Measurements from ENCODE around the gene SUGP1. TPM values are rescaled to one million over a fixed set of nuclear protein-coding genes. Genes with fewer than 3 reads are reported as not detected.

SUGP1 gene
- total RNA-seq, 1 donor from 2014 or later: 59.1 TPM

DNA sequence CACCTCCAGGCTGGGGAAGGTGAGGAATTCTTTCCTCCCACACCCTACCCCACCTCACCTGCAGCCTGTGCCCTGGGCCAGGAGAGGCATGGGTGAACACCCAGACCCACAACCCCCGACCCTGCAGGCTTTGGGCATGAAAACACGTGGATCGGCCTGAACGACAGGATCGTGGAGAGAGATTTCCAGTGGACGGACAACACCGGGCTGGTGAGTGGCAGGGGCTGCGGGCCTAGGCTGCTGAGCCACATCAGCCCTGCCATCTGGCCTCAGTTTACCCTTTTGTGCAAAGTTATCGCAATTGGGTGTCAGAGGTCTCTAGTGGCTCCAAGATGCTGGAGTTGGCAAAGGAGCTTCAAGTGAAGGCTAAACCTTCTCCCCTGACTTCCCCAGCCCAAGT is 79.8 kb downstream of the SUGP1 start:
- peaks cover 2% of the 10 kb centered on the region for H3K36me3 Mint-ChIP-seq (ENCODE audit: low read depth, unreplicated experiment)
- H3K27ac Mint-ChIP-seq (ENCODE audit: unreplicated experiment): no peak overlapping the region
- Histone ChIP-seq H3K36me3 (ENCODE audit: insufficient read depth, low read length) (no peaks in the 10 kb centered on the region), H4K20me1 (ENCODE audit: insufficient read depth, low read length) (no peaks in the 10 kb centered on the region), H3K4me1 (ENCODE audit: insufficient read depth, low read length) (no peaks in the 10 kb centered on the region), H3K27ac (ENCODE audit: low read depth, low read length) (no peak overlapping the region), H2AFZ (ENCODE audit: low read depth, low read length) (no peak overlapping the region), H3K9me3 (ENCODE audit: insufficient read depth, low read depth, low read length) (no peaks in the 10 kb centered on the region), H3K4me2 (ENCODE audit: low read length) (no peak overlapping the region), H3K79me2 (ENCODE audit: insufficient read depth, low read length) (no peaks in the 10 kb centered on the region), H3K27me3 (ENCODE audit: insufficient read depth, low read length) (no peaks in the 10 kb centered on the region), H3K4me3 (ENCODE audit: insufficient read depth, low read depth, low read length) (no peak overlapping the region), H3K9ac (ENCODE audit: low read length) (no peak overlapping the region)
- H3K4me3 Mint-ChIP-seq (ENCODE audit: unreplicated experiment): no peak overlapping the region
- no peaks in the 10 kb centered on the region for H3K4me1 Mint-ChIP-seq (ENCODE audit: low read depth, unreplicated experiment)
- no peak for DNase-seq (ENCODE audit: low read depth)
- peaks cover 24% of the 10 kb centered on the region for H3K27me3 Mint-ChIP-seq (ENCODE audit: low read depth, unreplicated experiment)
- no peak for FAIRE-seq
- peaks cover 6% of the 10 kb centered on the region for H3K9me3 Mint-ChIP-seq (ENCODE audit: unreplicated experiment)
- TF ChIP-seq CTCF (IDR thresholded peaks at IDR 0.05; ENCODE audit: insufficient read depth, low read depth, low read length): no peak
- TF ChIP-seq EZH2 (IDR thresholded peaks at IDR 0.05; ENCODE audit: insufficient read depth, low read length): no peak

DNA sequence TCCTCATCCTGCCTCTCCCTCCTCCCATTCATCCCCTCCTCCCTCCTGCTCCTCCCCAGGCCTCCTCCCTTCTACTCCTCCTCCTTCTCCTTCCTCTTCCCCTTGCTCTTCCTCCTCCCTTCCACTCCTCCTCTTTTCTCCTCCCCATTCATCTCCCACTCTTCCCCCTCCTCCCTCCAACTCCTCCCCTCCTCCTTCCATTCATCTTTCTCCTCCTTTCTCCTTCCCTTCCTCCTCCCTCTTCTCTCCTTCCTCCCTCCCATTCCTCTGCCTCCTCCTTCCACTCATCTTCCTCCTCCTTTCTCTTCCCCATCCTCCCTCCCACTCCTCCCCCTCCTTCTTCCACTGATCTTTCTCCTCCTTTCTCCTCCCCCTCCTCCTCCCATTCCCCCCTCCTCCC is 80.6 kb downstream of the SUGP1 start:
- Histone ChIP-seq H3K4me3 (ENCODE audit: insufficient read depth, low read depth, low read length) (no peak overlapping the region), H3K9ac (ENCODE audit: low read length) (no peak overlapping the region), H3K36me3 (ENCODE audit: insufficient read depth, low read length) (no peaks in the 10 kb centered on the region), H3K79me2 (ENCODE audit: insufficient read depth, low read length) (no peaks in the 10 kb centered on the region), H3K9me3 (ENCODE audit: insufficient read depth, low read depth, low read length) (peaks cover 4% of the 10 kb centered on the region), H3K4me2 (ENCODE audit: low read length) (no peak overlapping the region), H2AFZ (ENCODE audit: low read depth, low read length) (no peak overlapping the region), H4K20me1 (ENCODE audit: insufficient read depth, low read length) (no peaks in the 10 kb centered on the region), H3K27ac (ENCODE audit: low read depth, low read length) (no peak overlapping the region), H3K27me3 (ENCODE audit: insufficient read depth, low read length) (no peaks in the 10 kb centered on the region), H3K4me1 (ENCODE audit: insufficient read depth, low read length) (no peaks in the 10 kb centered on the region)
- H3K4me3 Mint-ChIP-seq (ENCODE audit: unreplicated experiment): no peak overlapping the region
- peaks cover 24% of the 10 kb centered on the region for H3K27me3 Mint-ChIP-seq (ENCODE audit: low read depth, unreplicated experiment)
- DNase-seq (ENCODE audit: low read depth) (no peak), FAIRE-seq (no peak)
- no peak for TF ChIP-seq CTCF (IDR thresholded peaks at IDR 0.05; ENCODE audit: insufficient read depth, low read depth, low read length)
- H3K27ac Mint-ChIP-seq (ENCODE audit: unreplicated experiment): no peak overlapping the region
- peaks cover 2% of the 10 kb centered on the region for H3K36me3 Mint-ChIP-seq (ENCODE audit: low read depth, unreplicated experiment)
- H3K4me1 Mint-ChIP-seq (ENCODE audit: low read depth, unreplicated experiment): no peaks in the 10 kb centered on the region
- peaks cover 6% of the 10 kb centered on the region for H3K9me3 Mint-ChIP-seq (ENCODE audit: unreplicated experiment)

DNA sequence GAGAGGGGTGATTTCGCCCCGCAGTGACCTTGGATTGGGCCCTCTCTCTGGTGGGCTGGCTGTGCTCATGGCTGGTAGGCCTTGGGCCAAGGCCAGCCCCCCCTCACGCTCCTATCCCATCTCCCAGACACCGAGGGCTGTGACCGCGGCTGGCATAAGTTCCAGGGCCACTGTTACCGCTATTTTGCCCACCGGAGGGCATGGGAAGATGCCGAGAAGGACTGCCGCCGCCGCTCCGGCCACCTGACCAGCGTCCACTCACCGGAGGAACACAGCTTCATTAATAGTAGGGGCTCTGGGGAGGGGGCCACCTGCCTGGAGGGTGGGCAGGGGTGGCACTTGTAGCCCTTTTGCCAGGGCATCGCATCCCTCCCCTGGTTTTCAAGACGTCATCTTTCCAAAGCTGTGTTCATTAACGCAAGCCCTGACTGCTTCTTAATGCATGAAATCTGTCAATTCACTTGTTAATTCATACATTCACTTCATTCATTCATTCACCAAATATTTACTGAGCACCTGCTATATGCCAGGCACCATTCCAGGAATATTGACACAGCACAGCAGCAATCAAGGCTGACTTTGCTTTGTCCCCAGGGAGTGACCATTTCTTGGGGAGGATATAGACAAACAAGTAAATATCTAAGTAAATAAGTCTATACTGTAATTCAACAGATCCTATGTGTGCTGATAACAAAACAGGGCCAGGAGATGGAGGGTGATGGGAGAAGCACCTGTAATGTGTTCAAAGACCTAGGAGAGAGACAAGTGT is 82.0 kb downstream of the SUGP1 start:
- H3K9me3 ChIP-seq (ENCODE audit: insufficient read depth, low read depth, low read length): peaks cover 15% of the 10 kb centered on the region
- no peak overlapping the region for H2AFZ ChIP-seq (ENCODE audit: low read depth, low read length)
- H4K20me1 ChIP-seq (ENCODE audit: insufficient read depth, low read length): no peaks in the 10 kb centered on the region
- H3K27me3 Mint-ChIP-seq (ENCODE audit: low read depth, unreplicated experiment): peaks cover 24% of the 10 kb centered on the region
- peaks cover 5% of the 10 kb centered on the region for H3K36me3 Mint-ChIP-seq (ENCODE audit: low read depth, unreplicated experiment)
- no peak overlapping the region for H3K4me2 ChIP-seq (ENCODE audit: low read length)
- FAIRE-seq (no peak), DNase-seq (ENCODE audit: low read depth) (no peak)
- no peaks in the 10 kb centered on the region for H3K36me3 ChIP-seq (ENCODE audit: insufficient read depth, low read length)
- H3K4me3 ChIP-seq (ENCODE audit: insufficient read depth, low read depth, low read length): no peak overlapping the region
- H3K9ac ChIP-seq (ENCODE audit: low read length): no peak overlapping the region
- H3K27ac Mint-ChIP-seq (ENCODE audit: unreplicated experiment): no peak overlapping the region
- no peaks in the 10 kb centered on the region for H3K4me1 ChIP-seq (ENCODE audit: insufficient read depth, low read length)
- peaks cover 15% of the 10 kb centered on the region for H3K9me3 Mint-ChIP-seq (ENCODE audit: unreplicated experiment)
- H3K4me3 Mint-ChIP-seq (ENCODE audit: unreplicated experiment): no peak overlapping the region
- H3K79me2 ChIP-seq (ENCODE audit: insufficient read depth, low read length): no peaks in the 10 kb centered on the region
- TF ChIP-seq EZH2 (IDR thresholded peaks at IDR 0.05; ENCODE audit: insufficient read depth, low read length) (no peak), CTCF (IDR thresholded peaks at IDR 0.05; ENCODE audit: insufficient read depth, low read depth, low read length) (no peak)
- no peaks in the 10 kb centered on the region for H3K27me3 ChIP-seq (ENCODE audit: insufficient read depth, low read length)
- H3K4me1 Mint-ChIP-seq (ENCODE audit: low read depth, unreplicated experiment): no peaks in the 10 kb centered on the region
- H3K27ac ChIP-seq (ENCODE audit: low read depth, low read length): no peak overlapping the region

Measured in astrocyte (in vitro differentiated cells and primary cell).